Glutamatergic neuron (in vitro differentiated cells): ENCODE data around the gene GPR3. TPM values are rescaled to one million over a fixed set of nuclear protein-coding genes. Genes with fewer than 3 reads are reported as not detected.

Experiments
- DNase-seq: peaks from one replicate; pipeline ENCODE4 v3.0.0; 2022
- H3K27ac Mint-ChIP-seq: one replicate; pipeline ENCODE4 v1.8.0; 2020; ENCODE audit warnings: mild to moderate bottlenecking, mixed read lengths, inconsistent platforms; ENCODE audit not compliant: unreplicated experiment
- H3K27me3 Mint-ChIP-seq: one replicate; pipeline ENCODE4 v1.8.0; 2020; ENCODE audit warnings: mild to moderate bottlenecking, moderate library complexity, mixed read lengths, inconsistent platforms; ENCODE audit not compliant: unreplicated experiment
- H3K36me3 Mint-ChIP-seq: one replicate; pipeline ENCODE4 v1.8.0; 2020; ENCODE audit warnings: mild to moderate bottlenecking, mixed read lengths, inconsistent platforms; ENCODE audit not compliant: unreplicated experiment
- H3K4me1 Mint-ChIP-seq: one replicate; pipeline ENCODE4 v1.8.0; 2020; ENCODE audit warnings: mild to moderate bottlenecking, low read depth, mixed read lengths, inconsistent platforms; ENCODE audit not compliant: unreplicated experiment
- H3K4me3 Mint-ChIP-seq: one replicate; pipeline ENCODE4 v1.8.0; 2020; ENCODE audit warnings: mild to moderate bottlenecking, mixed read lengths, inconsistent platforms; ENCODE audit not compliant: unreplicated experiment
- H3K9me3 Mint-ChIP-seq: one replicate; pipeline ENCODE4 v1.8.0; 2020; ENCODE audit warnings: mild to moderate bottlenecking, moderate library complexity, mixed read lengths, inconsistent platforms; ENCODE audit not compliant: unreplicated experiment
- CTCF ChIP-seq: fragments of 200-600 bp; sonication (generic); IDR thresholded peaks from one replicate; pipeline ENCODE4 v1.5.0; 2021; ENCODE audit not compliant: partially characterized antibody, unreplicated experiment
- total RNA-seq: library from RNA; stranded (reverse); fragmentation: NEBNext Ultra II Directional; extraction: Animal tissue kit (Norgen Biotek cat#: 25700); gene quantifications from one replicate; pipeline ENCODE4 v1.2.1, GENCODE V29; 2021; ENCODE audit not compliant: unreplicated experiment

GPR3 gene
- total RNA-seq, 1 donor from 2014 or later, result 1.5 TPM

GRCh38 chr1:27436204-27437159, 44.1 kb downstream of the GPR3 start:
- DNase-seq, result no peak
- TF ChIP-seq CTCF, result no peak
- peaks cover 16% of the 10 kb centered on the region for H3K4me1 Mint-ChIP-seq
- no peak overlapping the region for H3K27ac Mint-ChIP-seq
- no peaks in the 10 kb centered on the region for H3K9me3 Mint-ChIP-seq
- H3K36me3 Mint-ChIP-seq, result no peaks in the 10 kb centered on the region
- peaks cover 2% of the 10 kb centered on the region for H3K27me3 Mint-ChIP-seq
- no peak overlapping the region for H3K4me3 Mint-ChIP-seq

- H3K27me3 Mint-ChIP-seq, result peaks cover 2% of the 10 kb centered on the region
- H3K4me1 Mint-ChIP-seq, result peaks cover 14% of the 10 kb centered on the region
- no peak overlapping the region for H3K4me3 Mint-ChIP-seq
- no peaks in the 10 kb centered on the region for H3K36me3 Mint-ChIP-seq
- no peak for TF ChIP-seq CTCF
- H3K27ac Mint-ChIP-seq, result no peak overlapping the region
- no peak for DNase-seq
- no peaks in the 10 kb centered on the region for H3K9me3 Mint-ChIP-seq
Measured at GRCh38 chr1:27438621-27439061, 46.2 kb downstream of the GPR3 start.

GRCh38 chr1:27439150-27439549, 46.7 kb downstream of the GPR3 start:
- TF ChIP-seq CTCF, result no peak
- H3K27me3 Mint-ChIP-seq, result peaks cover 2% of the 10 kb centered on the region
- H3K4me3 Mint-ChIP-seq, result no peak overlapping the region
- no peak overlapping the region for H3K27ac Mint-ChIP-seq
- H3K9me3 Mint-ChIP-seq, result no peaks in the 10 kb centered on the region
- peaks cover 14% of the 10 kb centered on the region for H3K4me1 Mint-ChIP-seq
- no peaks in the 10 kb centered on the region for H3K36me3 Mint-ChIP-seq
- DNase-seq, result no peak

GRCh38 chr1:27444632-27445031, 52.2 kb downstream of the GPR3 start:
- H3K27ac Mint-ChIP-seq, result no peak overlapping the region
- H3K27me3 Mint-ChIP-seq, result no peaks in the 10 kb centered on the region

More at GRCh38 chr1:27444632-27445031, 52.2 kb downstream of the GPR3 start:
- Mint-ChIP-seq H3K36me3 (no peaks in the 10 kb centered on the region), H3K9me3 (no peaks in the 10 kb centered on the region), H3K4me1 (peaks cover 7% of the 10 kb centered on the region), H3K4me3 (no peak overlapping the region)
- no peak for TF ChIP-seq CTCF
- DNase-seq, result no peak

Other genes starting within 250 kb of the GPR3 start
- 16.7 TPM for gene SLC9A1, start 237.5 kb upstream of the GPR3 start, total RNA-seq
- gene WDTC1, start 158.0 kb upstream of the GPR3 start, total RNA-seq, result 49.4 TPM
- gene TMEM222, start 70.5 kb upstream of the GPR3 start, total RNA-seq, result 50.0 TPM
- 3.2 TPM for gene SYTL1, start 50.6 kb upstream of the GPR3 start, total RNA-seq
- 10.0 TPM for gene MAP3K6, start 25.7 kb upstream of the GPR3 start, total RNA-seq
- not detected for gene FCN3, start 17.8 kb upstream of the GPR3 start, total RNA-seq
- gene CD164L2, start 9.3 kb upstream of the GPR3 start, total RNA-seq, result not detected
- gene WASF2, start 97.5 kb downstream of the GPR3 start, total RNA-seq, result 47.0 TPM
- gene AHDC1, start 211.5 kb downstream of the GPR3 start, total RNA-seq, result 131 TPM
- not detected for gene FGR, start 242.6 kb downstream of the GPR3 start, total RNA-seq